IPS-NIHi11 (cell line): ENCODE results near the gene MPZL3.
"Not testable (repeated sequence)": the region's sequence is repeated elsewhere in the genome, so short reads cannot be mapped to it uniquely, and the experiment has no call there.

Experiments used
- DNase-seq: peaks from one replicate; pipeline ENCODE4 v3.0.0; 2012; ENCODE audit warnings: mixed read lengths, low spot score

The MPZL3 gene

DNA sequence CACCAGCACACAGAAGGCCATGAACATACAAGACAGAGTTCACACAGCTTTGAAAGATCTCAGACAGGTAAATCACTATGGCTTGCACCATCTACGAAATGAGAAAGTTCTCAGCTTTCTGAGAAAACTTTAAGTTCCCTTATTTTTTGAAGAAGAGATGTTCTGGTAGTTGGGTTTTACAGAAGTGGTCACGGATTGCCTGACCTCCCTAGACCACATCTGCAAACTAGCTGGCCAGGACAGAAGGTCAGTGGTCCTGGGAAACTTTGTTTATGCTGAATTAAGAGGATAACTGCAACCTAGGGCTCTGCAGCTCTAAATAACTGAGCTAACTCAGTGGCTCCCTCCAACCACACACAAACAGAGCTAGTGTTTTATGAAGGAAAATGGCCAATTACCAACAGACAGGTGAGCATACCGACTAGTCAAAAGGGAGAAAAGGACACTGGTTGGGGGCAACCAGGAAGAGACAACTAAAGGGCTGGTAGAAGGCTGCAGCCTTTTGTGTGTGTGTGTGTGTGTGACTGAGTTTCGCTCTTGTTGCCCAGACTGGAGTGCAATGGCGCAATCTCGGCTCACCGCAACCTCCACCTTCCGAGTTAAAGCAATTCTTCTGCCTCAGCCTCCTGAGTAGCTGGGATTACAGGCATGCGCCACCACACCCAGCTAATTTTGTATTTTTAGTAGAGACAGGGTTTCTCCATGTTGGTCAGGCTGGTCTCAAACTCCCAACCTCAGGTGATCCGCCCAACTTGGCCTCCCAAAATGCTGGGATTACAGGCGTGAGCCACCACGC lies 67.2 kb downstream of the MPZL3 start:
- no peak for DNase-seq

DNA sequence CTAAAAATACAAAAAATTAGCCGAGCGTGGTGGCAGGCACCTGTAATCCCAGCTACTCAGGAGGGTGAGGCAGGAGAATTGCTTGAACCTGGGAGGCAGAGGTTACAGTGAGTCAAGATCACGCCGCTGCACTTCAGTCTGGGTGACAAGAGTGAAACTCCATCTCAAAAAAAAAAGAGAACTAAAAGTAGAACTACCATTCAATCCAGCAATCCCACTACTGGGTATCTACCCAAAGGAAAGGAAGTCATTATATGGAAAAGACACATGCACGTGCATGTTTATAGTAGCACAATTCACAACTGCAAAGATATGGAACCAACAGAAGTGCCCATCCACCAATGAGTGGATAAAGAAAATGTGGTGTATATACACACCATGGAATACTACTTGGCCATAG lies 68.5 kb downstream of the MPZL3 start:
- not testable (repeated sequence) for DNase-seq

DNA sequence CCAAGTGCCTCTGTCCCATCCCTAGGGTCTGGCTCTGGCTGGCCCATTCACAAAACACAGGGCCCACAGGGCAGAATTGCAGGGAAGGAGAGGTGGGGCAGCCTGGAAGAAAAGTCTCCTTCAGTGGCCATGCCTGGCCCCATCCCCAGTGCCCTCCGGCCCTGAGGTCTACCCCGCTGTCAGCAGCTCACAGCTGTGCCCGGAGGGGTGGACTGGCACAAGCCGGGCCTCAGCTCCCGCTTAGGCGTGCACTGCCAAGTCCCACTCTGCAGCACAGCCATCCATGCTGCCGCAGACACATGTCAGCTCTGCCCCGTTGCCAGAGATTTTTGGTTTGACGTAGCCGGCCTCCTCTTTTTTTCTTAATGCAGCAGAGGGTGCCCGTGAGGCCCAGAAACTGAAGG lies 71.9 kb downstream of the MPZL3 start:
- peak; percentile 67 for DNase-seq

DNA sequence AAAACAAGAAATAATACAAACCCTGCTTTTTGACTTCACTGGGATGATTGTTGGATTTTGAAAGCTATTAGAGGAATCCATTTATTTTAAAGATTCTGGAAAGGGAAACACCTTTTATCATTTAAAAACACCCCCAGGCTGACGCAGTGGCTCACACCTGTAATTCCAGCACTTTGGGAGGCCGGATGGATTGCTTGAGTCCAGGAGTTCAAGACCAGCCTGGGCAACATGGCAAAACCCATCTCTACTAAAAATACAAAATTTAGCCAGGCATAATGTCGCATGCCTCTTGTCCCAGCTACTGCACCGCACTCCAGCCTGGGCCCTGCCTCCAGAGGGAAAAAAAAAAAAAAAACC lies 75.4 kb downstream of the MPZL3 start:
- no peak for DNase-seq
